NT2/D1 (cell line): ENCODE data around the gene RAB11FIP3.

Experiments used
- SUZ12 ChIP-seq: IDR thresholded peaks from 2 replicates; pipeline ENCODE4 v1.6.1; 2011; ENCODE audit not compliant: insufficient read length, insufficient read depth; ENCODE audit errors: extremely low read depth
- YY1 ChIP-seq: IDR thresholded peaks from 2 replicates; pipeline ENCODE4 v1.6.1; 2011; ENCODE audit not compliant: insufficient read length, insufficient read depth
- ZNF274 ChIP-seq: IDR thresholded peaks from 2 replicates; pipeline ENCODE4 v1.6.1; 2011; ENCODE audit warnings: mild to moderate bottlenecking, low read depth, low read length

DNA sequence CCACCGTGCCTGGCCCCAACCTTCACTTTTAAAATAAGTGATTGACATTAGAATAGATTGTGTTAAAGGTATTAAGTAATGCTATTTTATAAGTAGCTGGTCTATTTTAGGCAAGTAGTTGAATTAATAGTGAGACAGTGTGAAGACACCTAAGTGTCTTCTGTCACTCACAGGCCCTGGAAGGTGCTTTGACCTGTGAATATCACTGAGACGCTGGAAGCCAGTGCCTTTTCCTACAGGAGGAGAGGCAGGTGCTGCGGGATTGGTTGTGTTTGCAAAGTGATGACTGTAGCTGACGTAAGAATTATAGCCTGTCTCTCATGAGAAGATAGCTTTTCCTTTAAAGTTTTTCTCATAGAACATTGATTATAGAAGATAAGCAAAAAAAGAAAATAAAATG is 45.0 kb downstream of the RAB11FIP3 start:
- TF ChIP-seq SUZ12, result no peak
- no peak for TF ChIP-seq ZNF274
- TF ChIP-seq YY1, result no peak
